NCI-H187 (cell line): ENCODE results near the gene PSRC1.

Experiments
- DNase-seq, 2 experiments: peaks; one replicate each; lab custom pipeline; 2025; lab: John Stamatoyannopoulos, UW

Gene PSRC1

GRCh38 chr1:109258481-109259466, 24.2 kb downstream of the PSRC1 start:
- DNase-seq = no peak

DNA sequence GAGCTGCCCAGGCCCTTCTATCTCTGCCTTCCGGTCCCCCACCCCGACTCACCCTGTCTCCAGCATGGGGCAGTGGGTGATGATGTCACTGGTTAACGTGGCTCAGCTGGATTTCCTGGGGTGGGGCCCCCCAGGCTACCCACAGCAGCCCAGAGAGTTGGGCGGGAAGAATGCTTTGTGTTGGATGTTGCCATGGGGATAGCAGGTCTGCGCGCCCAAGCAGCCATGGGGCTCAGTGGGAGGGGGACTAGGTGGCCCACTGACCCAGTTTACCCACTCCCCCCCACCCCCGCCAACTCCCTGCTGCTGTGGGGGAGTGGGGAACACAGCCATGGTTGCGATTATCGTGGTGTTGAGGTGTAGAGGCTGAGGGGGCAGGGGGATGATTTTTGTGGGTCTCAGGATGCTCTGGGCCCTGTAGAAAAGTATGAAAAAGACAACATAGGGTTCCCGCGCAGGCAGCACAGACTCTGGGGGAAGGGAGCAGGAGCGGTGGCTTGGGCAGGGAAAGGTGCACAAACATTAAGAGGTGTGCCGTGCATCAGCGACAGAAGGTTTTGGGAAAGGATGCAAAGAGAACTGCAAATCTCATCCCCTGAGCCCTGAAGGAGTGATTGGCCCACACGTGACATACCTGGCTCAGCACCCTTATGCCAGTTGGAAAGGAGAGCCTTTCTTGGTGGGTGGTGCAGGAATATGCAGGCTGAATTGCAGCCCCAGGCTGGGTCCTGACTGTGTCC, 25.1 kb downstream of the PSRC1 start:
- DNase-seq = no peak

DNA sequence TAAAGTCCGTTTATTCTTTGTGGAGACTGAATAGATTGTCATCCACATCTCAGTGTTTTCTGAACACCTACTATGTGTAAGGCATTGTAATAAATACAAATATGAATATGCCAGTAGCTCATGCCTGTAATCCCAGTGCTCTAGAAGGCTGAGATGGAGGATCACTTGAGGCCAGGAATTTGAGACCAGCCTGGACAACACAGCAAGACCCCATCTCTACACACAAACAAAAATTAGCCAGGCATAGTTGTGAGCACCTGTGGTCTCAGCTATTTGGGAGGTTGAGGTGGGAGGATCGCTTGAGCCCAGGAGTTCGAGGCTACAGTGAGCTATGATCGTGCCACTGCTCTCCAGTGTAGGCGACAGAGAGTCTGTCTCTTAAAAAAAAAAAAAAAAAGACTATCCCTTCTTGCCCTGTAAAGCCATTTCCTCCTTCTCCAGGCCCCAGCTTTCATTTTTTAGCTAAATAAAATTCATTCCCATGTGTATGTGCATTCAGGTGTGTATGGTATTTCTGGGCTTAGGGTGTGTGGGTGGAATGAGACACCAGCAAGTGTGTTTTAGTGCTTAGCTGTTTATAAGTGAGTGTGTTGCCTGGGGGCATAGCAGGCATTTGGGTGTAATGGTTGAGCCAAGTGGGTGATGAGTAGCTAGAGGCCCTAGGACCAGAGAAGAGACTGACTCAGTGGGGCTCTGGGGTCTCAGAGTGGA, 25.8 kb downstream of the PSRC1 start:
- no peak for DNase-seq

- no peak for DNase-seq
Observed at GRCh38 chr1:109256085-109256484, 26.9 kb downstream of the PSRC1 start.

DNA sequence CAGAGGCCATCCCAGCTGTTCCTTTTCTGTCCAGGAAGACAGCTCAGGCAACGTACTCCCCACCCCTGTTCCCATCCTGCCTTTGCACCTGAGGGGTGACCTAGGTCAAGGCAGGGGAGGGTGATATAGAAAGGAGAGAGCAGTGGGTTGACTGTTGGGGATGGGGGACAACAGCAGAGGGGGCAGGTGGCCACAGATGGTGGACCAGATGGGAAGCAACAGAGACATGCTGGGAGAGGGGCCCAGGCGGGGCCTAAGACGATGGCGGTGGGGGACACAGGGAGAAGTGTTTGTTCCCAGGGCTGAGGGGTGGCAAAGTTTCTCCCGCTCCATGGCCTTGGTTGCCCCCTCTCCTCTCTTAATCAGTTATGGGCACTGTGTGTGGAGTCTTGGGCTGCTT, 27.3 kb downstream of the PSRC1 start:
- no peak for DNase-seq

- no peak for DNase-seq
Observed at GRCh38 chr1:109255097-109255651, 27.8 kb downstream of the PSRC1 start.

GRCh38 chr1:109254621-109255096, 28.3 kb downstream of the PSRC1 start:
- DNase-seq = no peak

- DNase-seq = no peak
Observed at GRCh38 chr1:109253803-109254620, 28.9 kb downstream of the PSRC1 start.

- no peak for DNase-seq
Observed at GRCh38 chr1:109252893-109253802, 29.8 kb downstream of the PSRC1 start.

DNA sequence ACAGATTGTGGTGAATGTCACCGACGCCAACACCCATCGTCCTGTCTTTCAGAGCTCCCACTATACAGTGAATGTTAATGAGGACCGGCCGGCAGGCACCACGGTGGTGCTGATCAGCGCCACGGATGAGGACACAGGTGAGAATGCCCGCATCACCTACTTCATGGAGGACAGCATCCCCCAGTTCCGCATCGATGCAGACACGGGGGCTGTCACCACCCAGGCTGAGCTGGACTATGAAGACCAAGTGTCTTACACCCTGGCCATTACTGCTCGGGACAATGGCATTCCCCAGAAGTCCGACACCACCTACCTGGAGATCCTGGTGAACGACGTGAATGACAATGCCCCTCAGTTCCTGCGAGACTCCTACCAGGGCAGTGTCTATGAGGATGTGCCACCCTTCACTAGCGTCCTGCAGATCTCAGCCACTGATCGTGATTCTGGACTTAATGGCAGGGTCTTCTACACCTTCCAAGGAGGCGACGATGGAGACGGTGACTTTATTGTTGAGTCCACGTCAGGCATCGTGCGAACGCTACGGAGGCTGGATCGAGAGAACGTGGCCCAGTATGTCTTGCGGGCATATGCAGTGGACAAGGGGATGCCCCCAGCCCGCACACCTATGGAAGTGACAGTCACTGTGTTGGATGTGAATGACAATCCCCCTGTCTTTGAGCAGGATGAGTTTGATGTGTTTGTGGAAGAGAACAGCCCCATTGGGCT, 30.6 kb downstream of the PSRC1 start:
- no peak for DNase-seq

DNA sequence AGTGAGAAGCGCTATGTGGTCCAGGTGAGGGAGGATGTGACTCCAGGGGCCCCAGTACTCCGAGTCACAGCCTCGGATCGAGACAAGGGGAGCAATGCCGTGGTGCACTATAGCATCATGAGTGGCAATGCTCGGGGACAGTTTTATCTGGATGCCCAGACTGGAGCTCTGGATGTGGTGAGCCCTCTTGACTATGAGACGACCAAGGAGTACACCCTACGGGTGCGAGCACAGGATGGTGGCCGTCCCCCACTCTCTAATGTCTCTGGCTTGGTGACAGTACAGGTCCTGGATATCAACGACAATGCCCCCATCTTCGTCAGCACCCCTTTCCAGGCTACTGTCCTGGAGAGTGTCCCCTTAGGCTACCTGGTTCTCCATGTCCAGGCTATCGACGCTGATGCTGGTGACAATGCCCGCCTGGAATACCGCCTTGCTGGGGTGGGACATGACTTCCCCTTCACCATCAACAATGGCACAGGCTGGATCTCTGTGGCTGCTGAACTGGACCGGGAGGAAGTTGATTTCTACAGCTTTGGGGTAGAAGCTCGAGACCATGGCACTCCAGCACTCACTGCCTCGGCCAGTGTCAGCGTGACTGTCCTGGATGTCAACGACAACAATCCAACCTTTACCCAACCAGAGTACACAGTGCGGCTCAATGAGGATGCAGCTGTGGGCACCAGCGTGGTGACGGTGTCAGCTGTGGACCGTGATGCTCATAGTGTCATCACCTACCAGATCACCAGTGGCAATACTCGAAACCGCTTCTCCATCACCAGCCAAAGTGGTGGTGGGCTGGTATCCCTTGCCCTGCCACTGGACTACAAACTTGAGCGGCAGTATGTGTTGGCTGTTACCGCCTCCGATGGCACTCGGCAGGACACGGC, 31.4 kb downstream of the PSRC1 start:
- DNase-seq = no peak

GRCh38 chr1:109250454-109251276, 32.3 kb downstream of the PSRC1 start:
- DNase-seq = no peak

GRCh38 chr1:109249654-109250401, 33.1 kb downstream of the PSRC1 start:
- DNase-seq = no peak

DNA sequence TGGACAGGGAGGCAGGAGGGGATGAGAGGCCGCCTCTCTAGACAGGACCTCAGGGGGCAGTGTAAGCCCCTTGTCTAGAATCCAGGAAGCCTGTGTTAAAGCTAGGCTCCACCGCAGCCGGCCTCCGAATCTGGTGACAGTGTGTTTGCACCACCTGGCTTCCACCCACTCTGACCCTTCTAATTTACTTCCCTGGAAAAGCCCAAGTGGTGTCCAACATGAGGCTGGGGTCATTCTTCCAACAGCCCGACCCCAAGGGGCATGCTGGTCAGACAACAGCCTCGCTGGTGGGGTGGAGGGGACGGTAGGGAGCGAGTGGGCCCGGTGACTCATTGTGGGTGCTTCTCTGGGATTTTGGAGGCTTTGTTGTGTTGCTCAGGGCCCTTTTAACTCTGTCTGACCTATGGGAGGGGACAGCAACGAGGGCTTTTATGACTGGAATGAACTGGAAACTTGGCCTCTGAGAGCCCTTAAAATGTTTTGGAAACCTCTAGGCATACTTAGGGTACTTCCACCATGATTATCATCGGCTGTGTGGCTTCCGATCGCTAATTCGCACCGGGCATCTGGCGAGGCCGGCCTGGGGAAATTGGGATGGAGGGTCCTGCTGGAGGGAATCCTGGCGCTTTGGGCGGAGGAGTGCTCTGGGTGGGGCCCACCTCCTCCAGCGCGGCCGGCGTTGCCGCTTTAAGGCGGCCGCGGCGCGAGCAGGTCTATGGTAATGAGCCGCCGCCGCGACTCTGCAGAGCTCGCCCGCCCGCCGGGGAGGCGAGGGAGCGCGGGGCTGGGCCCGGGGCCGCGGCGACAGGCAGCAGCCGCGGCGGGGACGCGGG, 33.9 kb downstream of the PSRC1 start, which contains the start of gene CELSR2:
Gene CELSR2 (plus strand): TSS at position 743 of the 833 bp plus-strand sequence. CDS start 541 bp downstream, outside the sequence.
- peak in 1 of 2 experiments; percentile 65 for DNase-seq

DNA sequence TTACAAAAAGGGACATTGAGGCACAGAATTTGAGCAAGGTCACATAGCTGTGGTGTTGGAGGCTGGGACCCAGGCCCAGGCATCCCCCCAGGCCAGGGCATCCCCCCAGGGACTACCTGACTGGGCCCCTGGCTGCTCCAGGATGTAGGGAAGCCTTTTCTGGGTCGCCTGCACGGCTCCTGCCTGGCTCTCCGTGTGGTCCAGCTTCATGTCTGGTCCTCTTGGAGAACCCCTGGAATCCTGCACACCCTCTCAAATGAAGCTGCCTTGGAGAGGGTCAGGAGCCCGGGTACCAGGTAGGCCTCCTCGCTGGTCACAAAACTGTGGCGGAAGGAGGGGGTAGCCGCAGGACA, 34.5 kb downstream of the PSRC1 start:
- no peak for DNase-seq
